Measurements from ENCODE around the gene SHLD3.

GRCh38 chr5:65640240-65640639 is 15.4 kb downstream of the SHLD3 start:
- TF ChIP-seq CTCF (conservative IDR thresholded peaks at IDR 0.05 in 1 of 2, IDR thresholded peaks at IDR 0.05 in 1 of 2; ENCODE audit: low read depth in 1 of 2, low read length in 2 of 2) (no peak), EZH2 (IDR thresholded peaks at IDR 0.05; ENCODE audit: low read length, missing control alignments) (no peak)

All from fibroblast of lung (primary cell).